Measurements from ENCODE around the gene PIGU.
A peak's percentile ranks its signal among the peaks of the same experiment; 100 is the strongest.
"Not testable (repeated sequence)": the region's sequence is repeated elsewhere in the genome, so short reads cannot be mapped to it uniquely, and the experiment has no call there.

Gene PIGU

DNA sequence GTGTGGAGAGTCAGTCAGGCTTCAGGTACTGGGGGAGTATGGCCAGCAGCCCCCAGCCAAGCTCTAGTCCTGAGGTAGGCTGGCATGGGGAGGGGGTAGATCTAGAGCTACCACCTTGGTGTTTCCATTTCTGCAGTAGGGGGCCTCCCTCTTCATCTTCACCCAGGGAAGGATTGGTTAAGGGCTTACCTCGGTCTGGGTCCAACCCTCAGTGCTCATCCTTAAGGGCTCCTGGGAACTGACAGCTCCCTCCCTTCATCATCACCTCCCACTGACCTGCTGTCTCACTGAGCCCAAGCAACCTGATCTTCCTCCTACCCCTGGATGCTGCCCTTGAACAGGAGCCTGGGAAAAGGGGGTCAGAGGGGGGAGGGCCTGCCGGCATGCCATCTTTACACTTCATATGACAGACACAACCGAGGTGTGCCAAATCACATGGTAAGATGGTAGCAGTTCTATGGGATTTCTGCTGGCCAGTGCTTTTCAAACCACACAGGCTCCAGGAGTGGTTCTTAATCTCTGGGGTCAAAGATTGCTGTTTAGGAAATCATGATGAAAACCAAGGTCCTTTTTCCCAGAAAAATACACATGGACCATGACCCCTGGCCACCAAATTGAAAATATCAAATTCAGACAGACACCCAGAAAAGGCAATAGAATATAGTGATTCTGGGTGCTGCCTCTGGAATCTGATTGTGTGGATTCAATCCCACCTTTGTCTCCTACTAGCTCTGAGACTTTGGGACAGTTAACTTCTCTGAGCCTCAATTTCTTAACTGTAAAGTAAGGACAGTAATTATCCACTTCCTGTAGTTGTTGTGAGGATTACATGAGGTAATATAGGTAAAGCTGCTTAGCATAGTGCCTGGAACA lies 30.3 kb upstream of the PIGU start:
- no peak for DNase-seq

DNA sequence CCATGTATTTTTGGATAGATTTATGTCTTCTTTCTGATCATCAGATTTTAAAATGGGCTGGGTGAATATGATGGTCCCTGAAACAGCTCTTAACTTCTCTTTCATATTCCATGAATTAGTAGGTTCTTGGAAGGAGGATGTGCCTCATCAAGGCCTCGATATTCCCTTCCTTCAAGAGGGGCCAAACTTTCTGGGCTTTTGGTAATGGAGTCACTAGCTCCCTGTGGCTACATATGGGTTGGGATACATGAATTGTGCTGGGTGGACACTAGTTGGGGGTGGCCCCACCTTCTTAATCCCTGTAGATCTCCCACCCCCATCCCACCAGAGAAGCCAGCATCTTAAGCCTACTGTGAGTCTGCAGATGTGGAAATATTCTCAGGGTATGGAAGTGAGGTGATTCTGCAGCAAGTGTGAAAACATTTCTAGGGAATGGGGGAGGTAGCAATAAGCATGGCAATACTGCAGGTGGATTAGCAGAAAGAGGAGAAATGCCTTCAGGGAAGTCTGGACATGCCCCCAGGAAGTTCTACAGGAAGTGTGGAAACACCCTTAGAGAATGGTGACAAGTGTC lies 29.5 kb upstream of the PIGU start:
- no peak for DNase-seq

DNA sequence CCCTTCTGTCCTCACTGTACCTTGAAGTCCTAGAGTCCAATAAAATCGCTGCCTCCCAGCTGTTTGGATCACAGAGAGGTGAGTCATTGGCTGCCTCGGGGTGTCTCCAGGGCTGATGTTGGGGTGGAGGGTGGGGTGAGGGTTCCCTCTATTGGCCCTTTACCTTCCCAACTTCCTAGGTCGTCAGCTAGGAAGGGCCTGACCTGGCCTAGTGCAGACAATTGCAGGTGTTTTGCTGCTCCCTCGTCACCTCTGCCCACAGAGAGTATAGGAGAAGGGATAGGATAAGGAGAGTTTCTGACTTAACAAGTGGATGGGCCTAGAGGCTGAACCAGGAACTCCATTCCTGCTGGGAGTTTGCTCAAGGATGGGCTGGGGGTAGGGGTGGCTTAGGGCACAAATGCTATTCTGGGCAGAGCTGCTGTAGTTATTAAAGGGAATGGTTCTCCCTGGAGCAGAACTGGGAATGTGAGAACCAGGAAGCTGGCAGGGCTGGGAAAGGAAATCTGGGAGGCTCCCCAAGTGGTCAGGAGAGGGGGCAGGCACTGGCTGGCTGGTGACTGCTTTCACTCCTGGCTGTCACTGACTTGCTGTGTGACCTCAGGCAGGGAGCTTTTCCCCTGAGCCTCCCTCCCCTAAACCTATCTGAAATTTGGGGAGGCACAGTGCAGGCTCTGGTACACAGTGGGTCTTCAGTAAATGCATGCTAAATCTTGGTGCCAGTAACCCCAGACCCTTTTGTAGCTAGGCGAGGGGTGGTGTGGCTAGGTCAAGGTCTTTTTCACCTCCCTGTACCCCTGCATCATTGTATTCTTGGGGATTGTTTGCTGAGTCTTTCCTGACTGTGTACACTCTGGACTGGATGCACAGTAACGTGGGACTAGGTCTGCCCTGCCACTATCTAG lies 28.8 kb upstream of the PIGU start:
- DNase-seq: no peak

DNA sequence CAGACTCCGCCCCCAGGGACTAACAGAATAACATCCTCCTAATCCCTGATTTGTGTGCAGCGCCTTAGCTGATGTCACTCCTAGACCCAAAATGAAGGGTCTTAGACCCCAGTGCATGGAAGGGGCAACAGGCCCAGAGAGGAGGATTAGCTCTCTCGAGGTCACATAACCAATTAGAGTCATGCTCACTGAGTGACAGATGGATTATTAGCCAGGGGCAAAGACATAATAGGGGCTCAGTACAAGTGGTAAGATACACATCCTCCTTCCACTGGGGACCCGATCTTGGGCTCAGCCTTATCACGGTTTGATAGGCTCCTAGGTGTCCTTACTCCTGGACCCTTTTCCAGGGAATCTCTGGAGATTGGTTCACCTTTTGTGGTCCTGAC lies 28.1 kb upstream of the PIGU start:
- no peak for DNase-seq

GRCh38 chr20:34704177-34705007 lies 27.5 kb upstream of the PIGU start, which contains the start of gene TP53INP2:
Gene TP53INP2, plus strand, starts transcription at chr20:34704344. Its CDS starts 4,396 bp downstream, at chr20:34708740.
- peak; percentile 34 for DNase-seq

DNA sequence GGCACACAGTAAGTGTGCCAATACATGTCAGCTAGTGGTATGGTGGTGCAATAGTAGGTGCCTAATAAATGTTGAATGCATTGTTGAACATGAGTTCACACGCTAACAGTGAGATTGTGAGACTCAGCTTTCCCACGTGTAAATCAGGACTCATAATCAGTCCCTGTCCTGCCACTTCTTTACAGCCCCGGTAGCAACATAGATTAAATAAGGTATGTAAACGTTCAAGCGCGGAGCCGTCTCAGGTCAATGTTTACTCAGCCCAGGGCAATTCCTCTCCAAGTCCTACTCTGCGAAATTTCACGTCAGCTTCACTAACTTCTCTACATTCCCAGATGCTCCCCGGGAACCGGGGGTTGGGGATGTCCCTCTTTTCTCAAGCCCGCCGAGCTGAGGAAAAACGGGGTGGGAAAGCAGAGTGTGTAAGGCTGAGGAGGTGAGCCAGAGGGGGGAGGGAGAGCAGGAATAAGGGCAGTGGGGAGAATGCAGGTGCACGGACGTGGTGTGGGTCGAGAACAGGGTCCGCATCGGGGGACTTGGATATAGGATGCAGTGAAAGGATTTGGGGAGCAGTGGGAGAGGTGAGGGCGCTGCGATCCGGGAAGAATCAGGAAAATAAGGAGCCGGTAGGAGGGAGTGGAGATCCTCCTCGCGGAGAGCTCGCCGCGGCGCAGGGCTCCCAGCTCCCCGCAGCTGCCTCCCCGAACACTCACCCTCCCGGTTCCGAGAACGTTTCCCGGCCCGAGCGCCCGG lies 26.7 kb upstream of the PIGU start:
- DNase-seq: no peak

GRCh38 chr20:34703061-34703423 lies 26.1 kb upstream of the PIGU start:
- DNase-seq: no peak

- DNase-seq: no peak
Measured at GRCh38 chr20:34701405-34702085, 24.7 kb upstream of the PIGU start.

DNA sequence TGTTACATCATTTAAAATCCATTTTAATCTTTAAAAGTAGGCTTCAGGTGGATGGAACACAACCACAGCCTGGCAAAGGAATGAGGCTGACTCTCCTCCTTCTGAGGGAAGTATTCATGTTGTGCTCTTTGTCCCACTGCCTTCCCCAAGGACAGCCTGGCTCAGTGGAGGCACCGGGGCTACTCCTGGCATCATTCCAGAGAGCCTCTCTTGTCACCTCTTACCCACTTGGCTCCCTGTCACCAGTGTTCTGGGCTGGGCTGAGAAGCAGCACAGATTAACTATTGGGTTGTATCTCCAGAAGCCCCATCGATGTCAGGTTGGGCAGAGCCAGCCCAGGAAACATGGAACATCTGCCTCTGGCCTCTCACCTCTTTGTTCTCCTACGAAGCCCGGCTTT lies 16.5 kb upstream of the PIGU start:
- DNase-seq: no peak

DNA sequence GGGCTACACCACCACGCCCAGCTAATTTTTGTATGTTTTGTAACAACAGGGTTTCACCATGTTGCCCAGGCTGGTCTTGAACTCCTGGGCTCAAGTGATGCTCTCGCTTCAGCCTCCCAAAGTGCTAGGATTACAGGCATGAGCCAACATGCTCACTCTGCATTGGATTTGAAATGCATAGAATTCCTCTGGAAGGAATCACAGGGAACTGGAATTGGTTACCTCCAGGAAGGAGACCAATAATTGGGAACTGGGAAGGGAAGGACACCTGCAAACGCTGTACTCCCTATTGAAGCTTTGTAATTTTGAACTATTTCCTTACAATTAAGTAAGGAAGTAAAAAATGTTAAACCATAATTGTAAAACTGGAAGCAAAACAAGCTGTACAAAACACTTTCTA lies 14.9 kb upstream of the PIGU start:
- DNase-seq: no peak

- DNase-seq: no peak
Measured at GRCh38 chr20:34689486-34689885, 12.6 kb upstream of the PIGU start.

- no peak for DNase-seq
Measured at GRCh38 chr20:34683667-34684066, 6.8 kb upstream of the PIGU start.

GRCh38 chr20:34680586-34681175 lies 3.8 kb upstream of the PIGU start:
- DNase-seq: no peak

DNA sequence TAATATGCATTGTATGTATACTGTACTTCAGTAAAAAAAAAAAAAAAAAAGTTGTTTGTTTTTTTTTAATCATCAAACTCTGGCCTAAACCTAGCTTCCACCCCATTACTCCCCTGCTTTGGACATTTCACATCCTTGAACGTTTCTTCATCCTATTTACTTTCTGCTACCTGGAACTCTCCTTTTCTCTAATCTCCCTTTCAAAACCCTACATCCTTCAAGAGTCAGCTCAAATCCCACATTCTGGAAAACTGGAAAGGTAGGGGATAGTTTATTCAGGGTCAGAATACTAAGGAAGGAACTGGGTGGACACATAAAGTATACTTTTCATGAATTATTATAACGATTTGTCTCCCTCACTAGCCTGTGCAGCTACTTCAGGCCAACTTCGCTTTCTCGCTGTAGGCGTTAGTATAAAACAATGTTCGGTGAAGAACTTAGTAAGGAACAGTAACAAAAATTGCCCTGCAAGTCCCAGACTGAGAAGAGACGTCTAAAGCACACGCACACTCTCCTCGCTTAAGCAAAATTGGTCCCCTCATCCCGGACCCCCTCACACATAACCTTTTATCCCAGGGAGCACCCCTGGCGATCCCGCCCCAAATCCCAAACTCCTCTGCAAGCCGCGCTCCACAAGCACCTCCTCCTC lies 775 bp downstream of the PIGU start:
- DNase-seq: no peak

- no peak for DNase-seq
Measured at GRCh38 chr20:34675561-34675960, 1.3 kb downstream of the PIGU start.

DNA sequence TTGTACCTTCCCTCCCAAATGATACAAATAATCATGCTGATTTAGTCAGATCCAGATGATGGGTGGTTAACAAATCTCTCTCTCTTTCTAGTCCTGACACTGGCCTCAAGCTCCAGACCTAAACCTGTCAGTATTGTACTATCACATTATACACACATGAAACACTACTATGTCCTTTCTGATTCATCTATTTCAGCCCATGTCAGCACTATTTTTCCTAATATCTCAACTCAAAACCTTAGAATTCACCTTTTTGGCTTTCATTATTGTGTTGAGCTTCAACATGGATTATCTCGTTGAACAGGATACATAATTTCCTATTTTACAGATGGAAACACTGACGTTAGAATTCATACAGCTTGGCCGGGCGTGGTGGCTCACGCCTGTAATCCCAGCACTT lies 3.5 kb downstream of the PIGU start:
- DNase-seq: no peak

GRCh38 chr20:34669094-34669493 lies 7.8 kb downstream of the PIGU start:
- DNase-seq: no peak

DNA sequence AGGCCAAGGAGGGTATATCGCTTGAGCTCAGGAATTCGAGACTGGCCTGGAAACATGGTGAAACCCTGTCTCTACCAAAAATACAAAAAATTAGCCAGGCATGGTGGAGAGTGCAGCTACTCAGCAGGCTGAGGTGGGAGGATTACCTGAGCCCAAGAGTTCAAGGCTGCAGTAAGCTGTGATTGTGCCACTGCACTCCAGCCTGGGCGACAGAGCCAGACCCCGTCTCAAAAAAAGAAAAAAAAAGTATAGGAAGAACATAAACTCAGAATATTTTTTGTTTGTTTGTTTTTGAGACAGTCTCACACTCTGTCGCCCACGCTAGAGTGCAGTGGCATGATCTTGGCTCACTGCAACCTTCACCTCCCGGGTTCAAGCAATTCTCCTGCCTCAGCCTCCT lies 12.1 kb downstream of the PIGU start:
- not testable (repeated sequence) for DNase-seq

GRCh38 chr20:34663213-34663943 lies 13.5 kb downstream of the PIGU start:
- DNase-seq: no peak

GRCh38 chr20:34661811-34662210 lies 15.1 kb downstream of the PIGU start:
- DNase-seq: not testable (repeated sequence)
